NCI-H510A (cell line): ENCODE measurements around the gene EGLN3.

Experiments used
- DNase-seq: peaks from one replicate; lab custom pipeline; 2025; lab: John Stamatoyannopoulos, UW

Gene EGLN3

DNA sequence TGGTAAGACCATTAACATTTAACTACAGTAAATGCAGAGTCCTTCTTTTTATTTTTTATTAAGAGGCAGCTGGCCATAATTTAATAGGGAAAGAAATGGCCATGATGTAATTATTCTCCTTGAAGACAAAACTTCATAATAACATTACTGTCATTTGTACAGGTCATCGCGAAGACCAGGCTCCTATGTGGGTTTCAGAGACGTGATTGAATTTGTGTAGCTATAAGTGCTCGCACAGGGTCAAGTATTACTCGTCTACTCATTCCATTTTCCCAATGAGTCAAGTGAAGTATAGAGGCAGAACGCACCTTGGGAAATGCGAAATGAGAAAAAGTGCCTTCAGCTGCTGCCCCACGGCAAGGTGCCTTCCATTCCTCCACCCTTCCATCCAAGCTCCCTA, 40.4 kb downstream of the EGLN3 start:
- no peak for DNase-seq

DNA sequence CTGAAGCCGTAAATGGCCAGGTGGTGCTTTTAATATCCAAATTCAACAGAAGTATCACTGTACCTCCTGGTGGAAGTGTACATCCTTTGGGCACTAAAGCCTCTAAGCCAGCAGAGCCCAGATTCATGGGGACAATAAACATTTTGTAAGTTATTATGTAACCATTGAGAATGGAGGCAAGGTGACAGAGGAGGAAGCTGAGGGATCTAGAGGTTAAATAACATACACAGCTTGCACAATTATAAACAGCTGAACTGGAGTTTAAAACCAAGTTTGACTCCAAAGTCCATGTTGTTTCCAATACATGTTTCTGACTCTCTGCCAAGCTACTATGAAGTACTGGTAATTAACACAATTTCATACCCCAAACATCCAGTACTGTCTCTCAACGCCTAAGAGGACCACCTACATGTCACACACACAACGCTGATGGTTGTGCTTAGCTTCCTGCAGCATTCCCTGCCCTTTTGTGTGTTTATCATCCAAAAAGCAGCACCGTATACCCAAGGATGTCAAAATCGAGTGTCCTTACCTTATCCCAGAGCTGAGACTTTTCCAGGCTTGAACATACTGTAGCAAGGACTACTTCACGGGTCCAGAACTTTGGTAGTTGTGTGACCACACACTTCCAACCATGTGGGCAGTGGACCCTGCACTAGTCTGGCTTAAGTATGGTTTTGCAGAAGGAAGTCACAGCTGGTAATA, 41.3 kb downstream of the EGLN3 start:
- no peak for DNase-seq

DNA sequence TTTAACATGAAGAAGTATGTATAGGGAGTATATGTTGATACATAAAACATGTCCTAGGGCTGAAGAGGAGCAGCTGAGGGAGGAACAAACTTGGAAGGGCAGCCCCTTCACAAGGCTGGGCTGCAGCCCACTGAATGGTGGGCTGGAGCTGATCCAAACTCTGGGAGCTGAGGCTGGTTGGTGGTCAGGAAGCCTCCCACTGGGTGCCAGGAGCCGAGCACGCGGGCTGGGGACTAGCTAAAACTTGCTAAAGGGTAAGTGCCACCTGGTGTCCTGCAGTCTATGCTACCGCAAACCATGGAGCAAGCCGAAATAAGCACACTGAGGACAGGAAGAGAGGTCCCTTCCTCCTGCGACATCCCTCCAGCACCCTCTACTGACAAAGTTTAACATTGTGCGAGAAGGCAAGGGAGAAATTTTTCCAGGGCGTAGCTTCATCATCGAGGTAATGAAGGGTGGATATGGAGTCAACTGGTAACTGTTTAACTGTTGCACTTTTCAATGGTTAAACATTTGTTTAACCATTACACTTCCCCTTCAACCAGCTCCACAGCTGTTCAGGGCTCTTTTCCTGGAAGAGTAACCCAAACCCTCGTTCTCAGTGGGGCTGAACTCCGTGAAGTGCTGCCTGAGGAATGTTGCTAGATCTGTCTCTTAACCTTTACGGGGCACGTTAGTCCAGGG, 42.2 kb downstream of the EGLN3 start:
- DNase-seq: no peak

DNA sequence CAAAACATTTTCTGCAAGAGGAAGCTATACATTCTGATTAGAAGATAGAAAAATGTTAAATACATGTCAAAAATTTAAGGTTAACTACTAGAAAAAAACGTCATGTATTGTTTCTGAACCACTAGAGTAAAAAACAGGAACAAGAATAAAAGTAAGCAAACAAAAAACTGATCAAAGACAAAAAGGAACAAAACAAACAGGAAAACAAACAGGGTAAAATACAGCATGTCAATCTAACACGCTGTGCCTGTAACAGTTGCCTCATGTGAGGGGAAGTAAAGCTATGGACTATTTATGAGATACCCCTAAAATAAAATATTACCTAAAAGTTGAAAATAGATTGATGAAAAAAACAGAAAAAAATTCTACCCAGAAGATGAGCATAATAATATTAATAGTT, 43.9 kb downstream of the EGLN3 start:
- DNase-seq: no peak

DNA sequence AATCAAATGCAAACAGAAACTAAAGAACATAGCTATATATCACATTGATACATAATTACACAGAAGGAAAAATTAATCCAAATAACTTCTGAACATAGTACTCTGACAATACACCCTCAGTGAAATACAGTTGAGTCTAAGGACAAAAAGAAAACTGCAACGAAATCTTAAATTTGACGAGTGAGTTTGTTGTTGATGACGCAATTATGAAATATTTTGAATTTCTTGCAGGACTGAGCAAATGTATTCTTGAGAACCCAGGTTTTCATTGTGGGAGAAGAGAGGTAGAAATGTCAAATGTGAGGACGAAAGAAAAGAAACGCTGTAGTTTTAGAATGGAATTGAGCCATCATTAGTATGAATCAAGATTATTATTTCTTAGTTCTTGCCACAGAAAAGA, 46.3 kb downstream of the EGLN3 start:
- DNase-seq: no peak

DNA sequence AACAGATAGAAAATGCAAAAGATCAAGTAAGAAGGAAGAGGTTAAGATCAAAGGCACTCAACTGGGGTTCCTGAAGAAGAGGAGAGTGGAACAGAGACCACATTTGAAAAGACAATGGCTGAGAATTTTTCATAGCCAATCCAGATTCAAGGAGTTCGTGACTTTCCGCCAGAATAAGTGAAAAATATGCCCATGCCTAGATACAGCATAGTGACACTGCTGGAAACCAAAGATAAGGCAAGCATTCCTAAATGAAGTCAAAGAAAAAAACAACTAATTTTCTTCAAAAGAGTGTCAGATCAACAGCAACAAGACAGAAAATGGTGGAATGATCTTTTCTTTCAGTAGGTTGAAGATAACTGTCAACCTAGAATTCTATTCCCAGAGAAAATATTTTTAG, 47.5 kb downstream of the EGLN3 start:
- DNase-seq: no peak

DNA sequence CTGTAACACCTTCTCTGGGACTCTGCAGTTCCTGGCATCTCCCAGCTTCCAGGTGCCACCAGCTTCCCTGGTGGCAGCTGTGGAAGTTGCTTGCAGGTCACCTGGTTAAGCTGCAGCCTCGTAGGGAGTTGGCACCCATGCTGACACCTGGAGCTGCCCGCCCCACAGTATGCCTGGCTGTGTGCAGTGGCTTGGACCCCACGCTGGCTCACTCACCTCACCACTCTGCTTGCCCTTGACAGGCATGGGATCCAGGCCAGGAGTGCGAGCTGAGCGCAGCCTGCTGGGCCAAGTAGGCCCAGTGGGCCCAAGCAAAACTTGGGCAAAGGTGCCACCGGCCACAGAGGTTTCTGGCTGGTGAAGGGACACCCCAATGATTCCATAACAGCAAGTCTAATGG, 48.5 kb downstream of the EGLN3 start:
- no peak for DNase-seq

DNA sequence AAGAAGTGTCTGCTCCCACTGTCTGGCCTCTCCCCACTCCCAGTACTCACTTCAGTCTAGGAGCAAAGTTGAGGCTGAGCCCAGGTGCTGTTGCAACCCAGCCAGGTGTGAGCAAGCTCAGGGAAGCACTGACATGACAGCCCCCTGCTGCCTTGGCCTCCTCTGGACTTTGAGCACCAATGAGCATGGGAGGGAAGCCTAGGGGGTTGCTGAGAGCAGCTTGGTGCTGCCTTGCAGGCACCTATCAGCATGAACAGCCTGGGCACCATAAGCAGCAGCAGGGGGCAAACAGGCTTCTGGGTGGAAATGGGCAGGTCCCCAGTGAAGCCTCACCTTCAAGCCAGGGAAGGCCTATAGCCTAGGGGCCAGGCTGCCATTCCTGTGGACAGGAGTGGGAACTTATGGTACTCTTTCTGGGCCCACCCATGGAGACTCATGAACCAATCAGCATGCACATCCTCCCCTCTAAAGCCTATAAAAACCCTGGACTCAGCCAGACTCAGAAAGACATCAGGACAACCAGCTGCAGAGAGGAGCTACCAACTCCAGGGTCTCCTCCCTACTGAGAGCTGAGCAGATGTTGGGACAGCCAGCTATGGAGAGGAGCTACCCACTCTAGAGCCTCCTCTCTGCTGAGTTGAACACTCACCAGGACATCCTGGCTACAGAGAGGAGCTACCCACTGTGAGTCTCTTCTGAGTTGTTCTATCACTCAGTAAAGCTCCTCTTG, 49.3 kb downstream of the EGLN3 start:
- DNase-seq: no peak

DNA sequence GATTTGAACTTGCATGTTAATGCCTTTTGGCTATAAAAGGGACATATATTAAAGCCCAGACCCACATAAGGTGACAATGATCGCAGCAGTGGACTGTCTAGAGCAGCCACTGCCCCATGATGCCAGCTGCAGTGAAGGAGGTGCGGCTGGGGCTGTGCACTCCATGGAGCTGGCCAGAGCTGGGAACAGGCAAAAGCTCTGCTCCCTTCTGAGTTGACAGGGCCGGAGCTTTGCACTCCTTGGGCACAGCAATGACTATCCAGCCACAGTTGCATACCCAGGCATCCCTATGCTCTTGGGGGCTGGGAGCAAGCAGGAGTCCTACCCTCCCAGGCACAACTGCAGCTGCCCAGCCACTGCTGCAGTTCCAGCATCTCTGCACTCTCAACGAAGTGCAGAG, 50.2 kb downstream of the EGLN3 start:
- no peak for DNase-seq

DNA sequence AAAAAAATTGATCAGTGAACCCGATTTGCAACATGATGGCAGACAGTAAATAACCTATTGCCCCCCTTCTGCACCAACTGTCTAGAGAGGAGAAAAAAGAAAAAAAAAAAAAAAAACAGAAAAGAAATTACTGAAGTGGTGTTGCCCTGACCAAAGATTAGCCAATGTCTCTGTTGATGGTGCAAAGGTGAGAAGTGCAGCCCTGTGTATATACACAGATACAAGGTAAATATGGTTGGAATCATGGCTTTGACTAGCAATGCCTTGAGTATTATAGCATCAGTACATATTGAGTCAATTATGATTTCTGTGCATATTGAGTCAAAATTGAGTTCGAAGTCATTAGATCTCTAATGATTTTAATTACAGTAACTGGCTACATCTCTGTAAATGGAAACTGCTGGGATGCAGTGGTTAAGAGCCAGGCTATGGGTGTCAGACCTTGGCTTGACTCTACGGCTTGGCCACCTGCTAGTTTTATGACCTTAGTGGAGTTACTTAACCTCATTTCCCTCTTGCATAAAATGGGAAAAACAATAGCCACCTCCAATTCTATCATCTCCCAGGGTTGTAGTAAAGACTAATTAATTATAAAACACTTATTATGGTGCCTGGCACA, 51.0 kb downstream of the EGLN3 start:
- DNase-seq: no peak

DNA sequence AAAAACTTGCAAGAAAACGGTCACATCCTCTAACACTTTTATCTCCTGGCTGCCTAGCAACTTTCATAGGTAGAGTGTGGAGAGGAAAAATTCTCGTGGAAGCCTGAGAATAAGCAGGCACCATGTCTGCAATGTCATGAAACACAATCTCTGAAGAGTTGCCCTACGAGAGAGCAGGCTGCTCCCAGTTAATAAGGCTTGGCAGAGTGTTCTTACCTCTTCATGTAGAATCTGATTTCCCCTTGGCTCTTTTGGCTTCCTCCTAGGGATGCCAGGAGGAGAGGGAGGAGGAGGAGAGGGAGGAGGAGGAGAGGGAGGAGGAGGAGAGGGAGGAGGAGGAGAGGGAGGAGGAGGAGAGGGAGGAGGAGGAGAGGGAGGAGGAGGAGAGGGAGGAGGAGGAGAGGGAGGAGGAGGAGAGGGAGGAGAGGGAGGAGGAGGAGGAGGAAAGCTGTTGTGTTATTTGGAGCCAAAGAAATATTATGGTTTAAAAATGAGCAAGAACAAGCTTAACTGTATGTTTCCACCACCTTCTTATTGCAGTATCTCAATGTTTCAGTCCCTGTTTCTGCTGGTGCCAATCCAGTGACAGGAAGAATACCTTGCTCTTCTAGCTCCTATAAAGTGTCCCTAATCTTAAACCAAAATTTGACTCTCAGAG, 52.9 kb downstream of the EGLN3 start:
- DNase-seq: no peak

DNA sequence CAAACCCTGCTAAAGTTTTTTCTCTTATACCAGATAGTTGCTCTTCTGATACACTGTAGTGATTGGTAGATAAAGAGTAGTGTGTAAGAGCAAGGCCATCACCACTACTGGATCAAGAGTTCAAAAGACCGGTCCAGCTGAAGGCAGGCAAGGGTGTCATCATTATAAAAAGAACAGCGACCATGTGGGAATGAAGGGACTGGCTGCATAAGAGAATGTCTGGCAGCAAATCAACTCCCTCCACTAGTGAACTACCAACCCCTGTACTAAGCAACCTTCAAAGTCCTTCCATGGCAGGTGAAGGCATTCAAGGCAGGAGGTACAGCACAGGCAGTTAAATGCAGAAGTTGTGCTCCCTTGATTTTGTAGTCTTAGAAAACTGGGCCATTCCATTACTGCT, 53.5 kb downstream of the EGLN3 start:
- DNase-seq: no peak

DNA sequence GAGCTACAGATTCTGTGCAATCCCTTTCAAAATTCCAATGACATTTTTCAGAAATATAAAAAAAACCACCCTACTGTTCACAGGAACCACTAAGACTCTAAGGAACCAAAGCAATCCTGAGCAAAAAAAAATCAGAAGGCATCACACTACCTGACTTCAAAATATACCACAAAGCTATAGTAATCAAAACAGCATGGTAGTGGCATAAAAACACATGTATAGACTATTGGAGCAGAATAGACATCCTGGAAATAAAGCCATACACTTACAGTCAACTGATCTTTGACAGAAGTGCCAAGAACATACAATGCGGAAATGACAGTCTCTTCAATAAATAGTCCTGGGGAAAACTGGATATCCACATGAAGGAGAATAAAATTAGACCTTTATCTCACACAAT, 56.5 kb downstream of the EGLN3 start:
- no peak for DNase-seq

DNA sequence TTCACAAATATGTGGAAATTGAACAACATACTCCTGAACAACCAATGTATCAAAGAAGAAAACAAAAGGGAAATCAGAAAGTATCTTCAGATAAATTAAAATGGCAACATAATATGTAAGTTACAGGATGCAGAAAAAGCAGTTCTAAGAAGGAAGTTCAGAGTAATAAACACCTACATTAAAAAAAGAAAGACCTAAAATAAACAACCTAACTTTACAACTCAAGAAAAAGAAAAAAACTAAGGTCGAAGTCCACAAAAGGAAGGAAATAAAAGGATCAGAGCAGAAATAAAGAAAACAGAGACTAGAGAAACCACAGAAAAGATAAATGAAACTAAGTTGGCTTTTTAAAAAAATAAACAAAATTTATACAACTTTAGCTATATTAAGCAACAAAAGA, 59.2 kb downstream of the EGLN3 start:
- no peak for DNase-seq

DNA sequence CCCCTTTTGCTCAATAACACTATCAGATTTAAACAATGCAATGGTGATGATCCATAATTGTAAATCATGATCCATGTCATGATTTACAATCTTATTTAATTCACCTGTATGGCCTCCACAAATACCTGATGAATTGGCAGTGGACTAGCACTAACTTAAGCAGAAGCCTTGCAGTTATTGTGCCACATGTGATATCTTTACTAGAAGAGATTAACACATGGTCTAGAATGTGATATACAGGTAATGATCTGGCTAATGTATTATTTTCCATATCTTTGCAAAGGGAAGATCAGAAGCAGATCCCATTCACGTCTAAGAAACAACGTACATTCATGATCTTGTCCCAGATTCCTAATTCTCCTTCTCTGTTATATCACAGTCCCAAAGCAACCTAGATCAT, 66.0 kb downstream of the EGLN3 start:
- DNase-seq: no peak

DNA sequence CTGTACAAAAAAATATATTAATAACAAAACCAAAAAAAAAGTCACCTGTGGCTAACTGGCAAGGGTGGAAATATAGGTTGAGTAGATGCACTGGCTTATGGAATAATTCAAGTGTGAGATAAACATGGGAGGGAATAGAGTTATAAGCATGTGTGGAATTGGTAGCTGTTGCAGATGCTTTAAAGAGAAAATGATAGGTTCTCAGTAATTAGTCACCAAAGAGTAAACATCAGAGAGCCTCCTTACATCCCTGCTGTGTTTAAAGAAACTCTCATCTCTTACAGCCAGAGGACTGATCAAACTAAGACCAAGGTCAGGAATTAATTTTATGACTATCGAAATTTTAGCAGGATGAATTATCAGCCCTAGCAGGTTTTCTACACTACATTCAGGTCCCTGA, 70.5 kb downstream of the EGLN3 start:
- no peak for DNase-seq

DNA sequence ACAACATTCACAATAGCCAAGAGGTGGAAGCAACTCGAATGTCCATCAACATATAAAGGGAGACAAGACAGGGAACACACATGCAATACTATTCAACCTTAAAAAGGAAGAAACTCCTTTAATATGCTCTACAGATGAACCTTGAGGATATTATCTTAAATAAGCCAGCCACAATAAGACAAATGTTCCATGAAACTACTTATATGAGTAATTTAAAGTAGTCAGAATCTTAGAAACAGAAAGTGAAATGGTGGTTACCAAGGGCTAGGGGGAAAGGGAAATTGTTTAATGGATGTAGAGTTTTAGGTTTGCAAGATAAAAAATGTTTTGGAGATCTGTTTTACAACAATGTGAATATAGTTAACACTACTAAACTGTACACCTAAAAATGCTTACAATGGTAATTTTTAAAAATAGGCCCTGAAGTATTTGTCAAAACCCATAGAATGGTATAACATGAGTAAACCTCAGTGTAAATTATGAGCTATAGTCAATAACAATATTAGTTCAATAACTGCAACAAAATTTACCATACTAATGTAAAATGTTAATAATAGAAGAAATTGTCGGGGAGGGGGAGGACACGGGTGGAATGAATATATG, 71.1 kb downstream of the EGLN3 start:
- no peak for DNase-seq

DNA sequence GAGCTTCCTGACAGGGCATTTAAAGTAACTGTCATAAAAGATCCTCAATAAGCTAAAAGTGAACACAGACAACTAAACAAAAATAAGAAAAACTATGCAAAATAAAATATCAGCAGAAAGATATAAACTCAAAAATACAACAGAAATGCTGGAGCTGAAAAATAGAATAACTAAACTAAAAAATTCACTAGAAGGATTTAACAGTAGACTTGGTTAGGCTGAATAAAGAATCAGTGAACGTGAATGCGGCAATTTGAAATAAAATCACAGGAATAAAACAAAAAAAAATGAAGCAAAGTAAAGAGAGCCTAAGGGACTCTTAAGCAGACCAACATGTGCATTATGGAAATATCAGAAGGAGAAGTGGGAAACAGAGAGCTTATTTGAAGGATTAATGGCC, 74.6 kb downstream of the EGLN3 start:
- DNase-seq: no peak
